Neural cell (in vitro differentiated cells): Measurements from ENCODE around the gene DTX1.

Experiments used
- EP300 ChIP-seq: fragments of 450-650 bp; conservative IDR thresholded peaks from 2 replicates; pipeline ENCODE4 v1.6.1; 2014; ENCODE audit warnings: antibody characterized with exemption, mild to moderate bottlenecking, moderate library complexity; ENCODE audit not compliant: poor library complexity, severe bottlenecking
- EZH2 ChIP-seq: fragments of 200-600, 300-800 bp; shearing (Covaris generic), sonication (generic); IDR thresholded peaks from 2 replicates; pipeline ENCODE4 v1.6.1; 2014; ENCODE audit warnings: antibody characterized with exemption, low read length, borderline replicate concordance, mild to moderate bottlenecking; ENCODE audit not compliant: insufficient read depth, poor library complexity, severe bottlenecking
- POLR2AphosphoS5 ChIP-seq: IDR thresholded peaks from 2 replicates; pipeline ENCODE4 v1.6.1; 2012
- RAD21 ChIP-seq: fragments of 450-650 bp; conservative IDR thresholded peaks from 2 replicates; pipeline ENCODE4 v1.6.1; 2014; ENCODE audit warnings: antibody characterized with exemption, mild to moderate bottlenecking, moderate library complexity
- TF ChIP-seq, protein P1 (sequence below): fragments of 450-650 bp; IDR thresholded peaks from 2 replicates; pipeline ENCODE4 v1.5.1; 2014; ENCODE audit warnings: antibody characterized with exemption, mild to moderate bottlenecking, moderate library complexity; ENCODE audit not compliant: poor library complexity, severe bottlenecking

GRCh38 chr12:113049976-113050742 lies 6.4 kb upstream of the DTX1 start:
- no peak for TF ChIP-seq EZH2
- TF ChIP-seq, protein P1, sequence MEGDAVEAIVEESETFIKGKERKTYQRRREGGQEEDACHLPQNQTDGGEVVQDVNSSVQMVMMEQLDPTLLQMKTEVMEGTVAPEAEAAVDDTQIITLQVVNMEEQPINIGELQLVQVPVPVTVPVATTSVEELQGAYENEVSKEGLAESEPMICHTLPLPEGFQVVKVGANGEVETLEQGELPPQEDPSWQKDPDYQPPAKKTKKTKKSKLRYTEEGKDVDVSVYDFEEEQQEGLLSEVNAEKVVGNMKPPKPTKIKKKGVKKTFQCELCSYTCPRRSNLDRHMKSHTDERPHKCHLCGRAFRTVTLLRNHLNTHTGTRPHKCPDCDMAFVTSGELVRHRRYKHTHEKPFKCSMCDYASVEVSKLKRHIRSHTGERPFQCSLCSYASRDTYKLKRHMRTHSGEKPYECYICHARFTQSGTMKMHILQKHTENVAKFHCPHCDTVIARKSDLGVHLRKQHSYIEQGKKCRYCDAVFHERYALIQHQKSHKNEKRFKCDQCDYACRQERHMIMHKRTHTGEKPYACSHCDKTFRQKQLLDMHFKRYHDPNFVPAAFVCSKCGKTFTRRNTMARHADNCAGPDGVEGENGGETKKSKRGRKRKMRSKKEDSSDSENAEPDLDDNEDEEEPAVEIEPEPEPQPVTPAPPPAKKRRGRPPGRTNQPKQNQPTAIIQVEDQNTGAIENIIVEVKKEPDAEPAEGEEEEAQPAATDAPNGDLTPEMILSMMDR: peak; percentile 25
- TF ChIP-seq RAD21: no peak
- TF ChIP-seq POLR2AphosphoS5: no peak
- TF ChIP-seq EP300: no peak
